HG03045 (cell line): ENCODE data around the gene ETV6.
A peak's percentile ranks its signal among the peaks of the same experiment; 100 is the strongest.
"Not testable (repeated sequence)": the region's sequence is repeated elsewhere in the genome, so short reads cannot be mapped to it uniquely, and the experiment has no call there.

Source experiments
- ATAC-seq: cut with Tn5 transposase; IDR thresholded peaks from one replicate; pipeline ENCODE4 v1.9.1; 2021; ENCODE audit warnings: mild to moderate bottlenecking, moderate library complexity; ENCODE audit not compliant: unreplicated experiment

ETV6 gene

GRCh38 chr12:11649413-11650285, at the start of gene ETV6:
Gene ETV6, plus strand, starts transcription at chr12:11649674. Its CDS starts 454 bp downstream, at chr12:11650128.
- peak; percentile 54 for ATAC-seq

GRCh38 chr12:11600199-11600598, 49.3 kb upstream of the ETV6 start:
- no peak for ATAC-seq

GRCh38 chr12:11601647-11602046, 47.8 kb upstream of the ETV6 start:
- no peak for ATAC-seq

- ATAC-seq, result no peak
Measured at GRCh38 chr12:11607313-11608081, 42.0 kb upstream of the ETV6 start.

- no peak for ATAC-seq
Measured at GRCh38 chr12:11609045-11609444, 40.4 kb upstream of the ETV6 start.

DNA sequence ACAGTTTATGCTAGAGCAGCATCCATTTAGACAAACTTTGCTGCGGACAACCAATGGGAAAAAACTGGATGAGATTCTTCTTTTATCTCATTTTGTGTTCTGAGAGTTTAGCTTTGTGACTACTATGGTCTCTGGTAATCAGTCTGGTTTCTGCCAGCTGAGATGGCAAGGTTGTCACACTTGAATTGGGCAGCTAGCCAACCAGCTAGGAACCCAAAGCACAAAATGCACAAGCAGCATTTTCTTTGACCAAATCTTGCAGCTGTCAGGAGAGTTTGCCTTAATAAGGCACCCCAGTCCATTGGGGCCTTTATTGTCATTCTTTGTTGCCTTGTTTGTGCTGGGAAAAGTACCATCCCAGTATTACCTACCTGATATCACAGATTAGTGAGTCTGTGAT, 34.0 kb upstream of the ETV6 start:
- no peak for ATAC-seq

DNA sequence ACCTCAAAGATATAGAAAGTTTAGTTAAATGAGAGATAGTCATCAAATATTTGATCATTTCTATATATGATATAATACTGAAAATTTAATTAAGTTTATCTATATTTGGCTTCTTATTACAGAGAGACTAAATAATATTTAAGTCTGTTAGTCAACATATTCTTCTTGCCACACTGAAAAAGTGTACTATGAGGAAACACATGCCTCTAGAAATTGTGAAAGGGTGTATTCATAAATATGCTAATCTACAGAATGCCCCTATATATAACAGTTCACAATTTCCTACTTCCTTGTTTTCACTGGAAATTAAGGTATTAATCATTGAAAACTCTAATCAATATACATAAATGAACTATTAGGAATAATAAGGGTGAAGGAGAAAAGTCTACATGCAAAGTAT, 31.4 kb upstream of the ETV6 start:
- no peak for ATAC-seq

- no peak for ATAC-seq
Measured at GRCh38 chr12:11621797-11622423, 27.6 kb upstream of the ETV6 start.

- ATAC-seq, result no peak
Measured at GRCh38 chr12:11622876-11623281, 26.6 kb upstream of the ETV6 start.

DNA sequence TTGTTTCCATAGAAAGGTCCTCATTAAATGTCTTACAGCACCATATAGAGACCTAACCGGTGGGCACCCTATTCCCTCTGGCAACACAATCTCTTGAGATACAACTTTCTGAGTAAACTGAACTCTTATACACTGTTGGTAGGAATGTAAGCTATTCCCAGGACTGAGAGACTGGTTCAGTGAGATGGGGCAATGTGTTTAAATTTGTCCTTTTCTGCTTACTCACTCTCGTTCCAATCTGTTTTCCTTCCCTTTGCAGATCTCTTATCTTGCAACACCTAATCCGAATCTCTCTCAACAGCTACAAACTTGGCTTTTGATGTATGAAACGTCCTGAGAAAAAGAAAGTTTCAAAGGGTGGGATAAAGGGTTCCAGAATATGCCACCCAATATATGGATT, 26.1 kb upstream of the ETV6 start:
- no peak for ATAC-seq

GRCh38 chr12:11624116-11624515, 25.4 kb upstream of the ETV6 start:
- ATAC-seq, result no peak

- not testable (repeated sequence) for ATAC-seq
Measured at GRCh38 chr12:11627709-11628108, 21.8 kb upstream of the ETV6 start.

GRCh38 chr12:11628353-11628752, 21.1 kb upstream of the ETV6 start:
- no peak for ATAC-seq

GRCh38 chr12:11630046-11630706, 19.3 kb upstream of the ETV6 start:
- no peak for ATAC-seq

GRCh38 chr12:11631288-11631687, 18.2 kb upstream of the ETV6 start:
- ATAC-seq, result no peak

DNA sequence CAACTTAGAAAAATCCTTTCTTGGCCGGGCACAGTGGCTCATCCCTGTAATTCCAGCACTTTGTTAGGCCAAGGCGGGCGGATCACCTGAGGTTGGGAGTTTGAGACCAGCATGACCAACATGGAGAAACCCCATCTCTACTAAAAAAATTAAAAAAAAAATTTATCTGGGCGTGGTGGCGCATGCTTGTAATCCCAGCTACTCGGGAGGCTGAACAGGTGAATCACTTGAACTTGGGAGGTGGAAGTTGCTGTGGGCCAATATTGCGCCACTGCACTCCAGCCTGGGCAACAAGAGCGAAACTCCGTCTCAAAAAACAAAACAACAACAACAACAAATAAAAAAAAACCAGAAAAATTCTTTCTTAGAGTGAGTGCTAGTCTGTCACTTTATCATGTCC, 17.6 kb upstream of the ETV6 start:
- ATAC-seq, result not testable (repeated sequence)

GRCh38 chr12:11633968-11634367, 15.5 kb upstream of the ETV6 start:
- ATAC-seq, result no peak

DNA sequence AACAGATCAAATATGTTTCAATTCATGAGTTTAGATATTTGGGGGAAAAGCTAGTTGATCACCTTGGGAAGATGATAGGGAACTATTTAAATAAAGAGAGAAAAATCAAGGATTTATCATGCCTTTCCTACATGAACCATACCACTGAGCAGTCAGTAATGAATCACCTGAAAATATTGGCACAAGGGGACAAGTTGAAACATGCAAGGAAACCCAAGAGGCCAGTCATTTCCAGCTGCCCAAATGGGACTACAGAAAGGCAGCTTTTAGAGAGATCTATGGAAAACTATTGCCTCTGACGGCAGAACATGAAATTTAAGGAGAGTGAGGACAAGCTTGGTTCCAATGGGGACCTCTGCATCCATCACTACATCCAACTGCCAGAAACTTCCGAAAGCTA, 14.1 kb upstream of the ETV6 start:
- no peak for ATAC-seq

DNA sequence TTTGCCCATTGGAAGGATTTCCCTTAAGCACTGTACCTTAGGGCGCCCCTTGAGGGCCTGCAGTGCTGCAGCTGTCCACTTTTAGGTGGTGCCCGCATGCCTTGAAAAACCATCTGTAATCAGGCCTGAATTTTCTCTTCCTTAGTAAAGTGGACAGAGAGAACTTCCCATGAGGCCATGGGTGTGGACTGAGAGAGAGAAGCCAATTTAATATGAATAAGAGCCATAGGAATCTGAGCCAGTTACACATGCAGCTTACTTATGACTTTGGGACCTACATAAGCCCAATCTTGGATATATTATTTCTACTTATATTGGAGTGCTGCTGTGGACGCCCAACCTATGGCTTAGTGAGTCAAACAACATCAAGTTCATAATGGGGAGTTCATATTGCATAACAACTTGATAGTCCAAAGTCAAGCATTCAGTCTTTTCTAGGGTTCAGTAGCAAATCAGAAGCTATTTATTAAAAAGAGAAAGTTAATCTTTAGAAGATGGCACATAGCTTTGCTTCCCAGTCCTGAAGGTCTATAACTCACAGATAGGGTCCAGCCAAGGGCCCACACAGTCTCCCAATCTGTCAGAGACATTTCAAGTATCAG, 11.1 kb upstream of the ETV6 start:
- no peak for ATAC-seq

DNA sequence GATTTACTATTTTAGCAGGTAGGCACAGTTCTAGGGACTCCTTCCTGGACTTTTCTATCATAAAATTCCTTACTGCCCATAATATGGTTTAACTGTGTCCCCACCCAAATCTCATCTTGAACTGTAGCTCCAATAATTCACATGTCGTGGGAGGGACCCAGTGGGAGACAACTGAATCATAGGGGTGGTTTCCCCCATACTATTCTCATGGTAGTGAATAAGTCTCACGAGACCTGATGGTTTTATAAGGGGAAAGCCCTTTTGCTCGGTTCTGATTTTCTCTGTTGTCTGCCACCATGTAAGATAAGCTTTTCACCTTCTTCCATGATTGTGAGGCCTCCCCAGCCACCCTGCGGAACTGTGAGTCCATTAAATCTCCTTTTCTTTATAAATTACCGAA, 10.0 kb upstream of the ETV6 start:
- no peak for ATAC-seq

DNA sequence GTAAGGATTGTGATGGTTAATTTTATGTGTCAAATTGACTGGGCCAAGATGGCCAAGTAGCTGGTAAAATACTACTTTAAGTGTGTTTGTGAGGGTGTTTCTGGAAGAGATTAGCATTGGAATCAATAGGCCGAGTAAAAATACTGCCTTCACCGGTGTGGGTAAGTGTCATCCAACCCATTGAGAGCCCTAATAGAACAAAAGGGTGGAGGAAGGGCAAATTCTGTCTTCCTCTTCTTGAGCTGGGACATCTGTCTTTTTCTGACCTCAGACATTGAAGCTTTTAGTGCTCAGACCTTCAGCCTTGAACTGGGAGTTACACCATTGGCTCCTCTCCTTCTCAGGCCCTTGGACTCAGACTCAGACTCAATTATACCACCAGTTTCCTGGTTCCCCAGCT, 8.0 kb upstream of the ETV6 start:
- no peak for ATAC-seq
